CD4-positive, alpha-beta T cell treated with Interleukin-10 for 1 hour (primary cell): Measurements from ENCODE around the gene CFAP92.

Experiments used
- DNase-seq: peaks from one replicate; pipeline ENCODE4 v3.0.0-alpha.2; 2020

The CFAP92 gene

GRCh38 chr3:128861491-128861890, 132.4 kb downstream of the CFAP92 start:
- DNase-seq = no peak
